Vagina (tissue), 2 donors: ENCODE measurements around the gene LCOR.

Experiments used
- CTCF ChIP-seq, 3 experiments: fragments of 450-650 bp in 2 of 3; fragments of 200-600 bp in 1 of 3; sonication (generic) in 1 of 3; IDR thresholded peaks; one replicate each; pipeline ENCODE4 v1.5.1; 2017 to 2019; ENCODE audit warnings: antibody characterized with exemption in 3 of 3, mild to moderate bottlenecking in 2 of 3, moderate library complexity in 2 of 3
- POLR2AphosphoS5 ChIP-seq, 2 donors: sonication (generic); formaldehyde crosslinking; IDR thresholded peaks; one replicate each; pipeline ENCODE4 v1.9.0; 2017; ENCODE audit warnings: antibody characterized with exemption in 2 of 2, mild to moderate bottlenecking in 2 of 2, low read depth in 1 of 2; ENCODE audit not compliant: insufficient read depth in 1 of 2

- no peak for TF ChIP-seq CTCF (IDR thresholded peaks at IDR 0.05)
- TF ChIP-seq POLR2AphosphoS5 (IDR thresholded peaks at IDR 0.05; ENCODE audit: insufficient read depth in 1 of 2, low read depth in 1 of 2) = no peak
These were observed 184.8 kb downstream of the LCOR start for GRCh38 chr10:97016728-97017473.
